SK-N-SH (cell line): ENCODE measurements around the gene WDR86.

ENCODE experiments used
- POLR2AphosphoS5 ChIP-seq: IDR thresholded peaks from 2 replicates; pipeline ENCODE4 v1.6.1; 2012; ENCODE audit warnings: low read depth, low read length
- RAD21 ChIP-seq: IDR thresholded peaks from 2 replicates; pipeline ENCODE4 v1.6.1; 2012; ENCODE audit warnings: mild to moderate bottlenecking, low read length
- TEAD4 ChIP-seq: IDR thresholded peaks from 2 replicates; pipeline ENCODE4 v1.4.0; 2012; ENCODE audit warnings: mild to moderate bottlenecking, borderline replicate concordance; ENCODE audit not compliant: insufficient read depth
- TF ChIP-seq, protein P1 (sequence below): fragments of 200-600 bp; sonication (generic); IDR thresholded peaks from 2 replicates; pipeline ENCODE4 v1.6.1; 2017; ENCODE audit warnings: antibody characterized with exemption, mild to moderate bottlenecking, moderate library complexity

DNA sequence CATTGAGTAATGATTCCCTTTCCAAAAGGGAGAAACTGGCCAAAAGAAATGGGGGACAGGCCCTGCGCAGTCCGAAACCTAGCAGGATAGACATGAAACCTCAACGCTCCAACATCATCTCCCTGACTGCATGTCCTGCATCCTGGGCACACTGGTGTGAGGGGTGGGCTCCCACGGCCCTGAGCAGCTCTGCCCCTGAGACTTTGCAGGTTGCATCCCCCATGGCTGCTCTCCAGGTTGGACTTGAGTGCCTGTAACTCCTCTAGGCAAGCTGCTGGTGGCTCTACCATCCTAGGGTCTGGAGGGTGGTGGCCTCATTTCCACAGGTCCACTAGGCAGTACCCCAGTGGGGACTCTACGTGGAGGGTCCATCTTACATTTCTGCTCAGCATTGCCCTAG is 46.4 kb upstream of the WDR86 start:
- TF ChIP-seq RAD21 (no peak), TEAD4 (no peak), POLR2AphosphoS5 (no peak)
- TF ChIP-seq, protein P1, sequence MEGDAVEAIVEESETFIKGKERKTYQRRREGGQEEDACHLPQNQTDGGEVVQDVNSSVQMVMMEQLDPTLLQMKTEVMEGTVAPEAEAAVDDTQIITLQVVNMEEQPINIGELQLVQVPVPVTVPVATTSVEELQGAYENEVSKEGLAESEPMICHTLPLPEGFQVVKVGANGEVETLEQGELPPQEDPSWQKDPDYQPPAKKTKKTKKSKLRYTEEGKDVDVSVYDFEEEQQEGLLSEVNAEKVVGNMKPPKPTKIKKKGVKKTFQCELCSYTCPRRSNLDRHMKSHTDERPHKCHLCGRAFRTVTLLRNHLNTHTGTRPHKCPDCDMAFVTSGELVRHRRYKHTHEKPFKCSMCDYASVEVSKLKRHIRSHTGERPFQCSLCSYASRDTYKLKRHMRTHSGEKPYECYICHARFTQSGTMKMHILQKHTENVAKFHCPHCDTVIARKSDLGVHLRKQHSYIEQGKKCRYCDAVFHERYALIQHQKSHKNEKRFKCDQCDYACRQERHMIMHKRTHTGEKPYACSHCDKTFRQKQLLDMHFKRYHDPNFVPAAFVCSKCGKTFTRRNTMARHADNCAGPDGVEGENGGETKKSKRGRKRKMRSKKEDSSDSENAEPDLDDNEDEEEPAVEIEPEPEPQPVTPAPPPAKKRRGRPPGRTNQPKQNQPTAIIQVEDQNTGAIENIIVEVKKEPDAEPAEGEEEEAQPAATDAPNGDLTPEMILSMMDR = no peak
